GM19455 (cell line): ENCODE measurements around the gene C1QTNF6.
"Not testable (repeated sequence)": the region's sequence is repeated elsewhere in the genome, so short reads cannot be mapped to it uniquely, and the experiment has no call there.

ENCODE experiments used
- ATAC-seq: cut with Tn5 transposase; IDR thresholded peaks from one replicate; pipeline ENCODE4 v1.9.1; 2021; ENCODE audit not compliant: unreplicated experiment

C1QTNF6 gene

GRCh38 chr22:37178350-37179125 is 9.5 kb downstream of the C1QTNF6 start:
- ATAC-seq, result no peak

GRCh38 chr22:37177755-37178154 is 10.3 kb downstream of the C1QTNF6 start:
- no peak for ATAC-seq

GRCh38 chr22:37177221-37177620 is 10.8 kb downstream of the C1QTNF6 start:
- ATAC-seq, result no peak

- ATAC-seq, result no peak
Measured at GRCh38 chr22:37176464-37177061, 11.5 kb downstream of the C1QTNF6 start.

GRCh38 chr22:37175414-37176281 is 12.4 kb downstream of the C1QTNF6 start:
- no peak for ATAC-seq

- ATAC-seq, result no peak
Measured at GRCh38 chr22:37174964-37175363, 13.1 kb downstream of the C1QTNF6 start.

- ATAC-seq, result no peak
Measured at GRCh38 chr22:37173709-37174108, 14.3 kb downstream of the C1QTNF6 start.

GRCh38 chr22:37172266-37173245 is 15.5 kb downstream of the C1QTNF6 start:
- no peak for ATAC-seq

- no peak for ATAC-seq
Measured at GRCh38 chr22:37171662-37172061, 16.4 kb downstream of the C1QTNF6 start.

GRCh38 chr22:37170689-37171405 is 17.2 kb downstream of the C1QTNF6 start:
- not testable (repeated sequence) for ATAC-seq

GRCh38 chr22:37169947-37170688 is 17.9 kb downstream of the C1QTNF6 start:
- ATAC-seq, result no peak

- no peak for ATAC-seq
Measured at GRCh38 chr22:37169406-37169805, 18.6 kb downstream of the C1QTNF6 start.

GRCh38 chr22:37167981-37168647 is 19.9 kb downstream of the C1QTNF6 start:
- ATAC-seq, result no peak

GRCh38 chr22:37167176-37167980 is 20.7 kb downstream of the C1QTNF6 start:
- ATAC-seq, result no peak

GRCh38 chr22:37166675-37167066 is 21.4 kb downstream of the C1QTNF6 start:
- no peak for ATAC-seq

GRCh38 chr22:37165940-37166674 is 21.9 kb downstream of the C1QTNF6 start:
- ATAC-seq, result no peak

GRCh38 chr22:37165066-37165465 is 23.0 kb downstream of the C1QTNF6 start:
- no peak for ATAC-seq
